NCI-H2029 treated with DMSO at 0.1 percent for 48 hours (cell line): ENCODE measurements around the gene CREBL2.
"Not testable (repeated sequence)": the region's sequence is repeated elsewhere in the genome, so short reads cannot be mapped to it uniquely, and the experiment has no call there.

Experiments used
- DNase-seq: peaks from one replicate; lab custom pipeline; 2025; lab: John Stamatoyannopoulos, UW

Gene CREBL2, protein sequence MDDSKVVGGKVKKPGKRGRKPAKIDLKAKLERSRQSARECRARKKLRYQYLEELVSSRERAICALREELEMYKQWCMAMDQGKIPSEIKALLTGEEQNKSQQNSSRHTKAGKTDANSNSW

DNA sequence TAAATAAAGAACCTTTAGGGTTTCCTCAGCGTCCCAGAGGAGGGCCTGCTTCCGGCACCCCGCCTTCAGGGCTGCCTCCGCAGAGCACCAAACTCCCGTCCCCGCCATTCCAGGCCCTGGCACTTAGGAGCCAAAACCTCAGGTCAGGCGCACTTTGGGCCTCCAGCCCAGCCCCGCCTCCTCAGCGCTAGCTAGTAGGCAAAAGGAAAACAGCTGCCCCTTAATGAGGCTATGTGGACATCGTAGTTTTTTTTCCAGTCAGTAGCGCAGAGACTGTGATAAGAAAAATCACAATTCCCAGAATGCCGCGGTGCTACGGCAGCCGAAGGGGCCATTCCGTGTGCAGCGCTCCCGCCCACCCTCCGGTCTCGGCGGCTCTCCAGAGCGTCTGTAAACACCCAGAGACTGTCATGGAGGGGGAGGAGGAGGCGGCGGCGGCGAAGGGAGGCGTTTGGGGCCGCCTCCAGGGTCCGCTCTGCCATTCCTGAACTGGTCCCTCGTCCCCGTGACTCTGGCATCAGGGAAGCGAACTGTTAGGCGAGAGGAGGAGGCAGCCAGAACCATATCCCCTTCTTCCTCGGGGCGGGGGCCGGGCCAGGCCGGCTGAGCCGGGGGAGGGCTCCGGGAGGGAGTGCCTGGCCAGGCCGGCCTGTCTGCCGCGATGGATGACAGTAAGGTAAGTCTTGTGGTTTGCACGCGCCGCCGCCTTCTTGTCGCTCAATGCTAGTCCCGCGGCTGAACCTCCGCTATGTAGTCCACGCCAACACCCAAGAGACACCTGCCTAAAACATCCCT, at the start of gene CREBL2:
CREBL2 (plus strand) TSS at position 365 of the 795 bp plus-strand sequence; CDS start at position 662, 297 bp downstream.
- DNase-seq = peak; percentile 94

GRCh38 chr12:12562016-12562483, 49.6 kb upstream of the CREBL2 start:
- no peak for DNase-seq

DNA sequence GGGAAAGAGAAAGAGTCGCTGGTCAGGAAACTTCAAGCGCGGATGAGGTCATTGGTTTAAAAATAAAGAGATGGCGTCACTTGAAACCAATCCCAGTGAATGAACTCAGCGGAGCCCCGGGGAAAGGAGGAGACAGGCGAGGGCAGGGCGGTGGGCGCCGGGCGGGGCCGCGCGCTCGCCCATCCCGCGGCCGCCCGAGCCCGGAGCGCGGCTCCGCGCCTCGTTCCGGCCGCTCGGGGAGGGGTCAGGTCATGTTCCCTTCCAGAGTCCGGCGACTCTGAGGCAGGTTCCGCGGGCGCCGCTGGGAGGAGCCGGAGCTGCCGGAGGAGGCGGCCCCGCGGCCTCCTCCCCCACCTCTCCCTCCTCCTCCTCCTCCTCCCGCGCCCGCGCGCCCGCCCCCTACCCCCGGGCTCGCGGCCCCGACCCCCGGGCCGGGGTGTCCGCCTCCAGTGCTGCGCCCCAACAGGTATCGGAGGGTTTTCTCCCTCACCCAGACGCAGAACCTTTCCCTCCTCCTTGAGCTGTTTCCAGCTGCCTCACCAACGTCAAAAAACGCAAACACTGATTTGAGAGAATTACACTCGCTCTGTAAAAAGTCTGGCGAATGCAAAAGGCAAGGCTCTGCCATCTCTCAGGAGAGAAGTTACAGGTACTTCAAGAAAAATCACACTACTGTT, 49.0 kb upstream of the CREBL2 start, which contains the start of gene DUSP16:
DUSP16 (minus strand) TSS at position 279 of the 677 bp plus-strand sequence. CDS start 41,765 bp downstream, outside the sequence.
- peak; percentile 84 for DNase-seq

DNA sequence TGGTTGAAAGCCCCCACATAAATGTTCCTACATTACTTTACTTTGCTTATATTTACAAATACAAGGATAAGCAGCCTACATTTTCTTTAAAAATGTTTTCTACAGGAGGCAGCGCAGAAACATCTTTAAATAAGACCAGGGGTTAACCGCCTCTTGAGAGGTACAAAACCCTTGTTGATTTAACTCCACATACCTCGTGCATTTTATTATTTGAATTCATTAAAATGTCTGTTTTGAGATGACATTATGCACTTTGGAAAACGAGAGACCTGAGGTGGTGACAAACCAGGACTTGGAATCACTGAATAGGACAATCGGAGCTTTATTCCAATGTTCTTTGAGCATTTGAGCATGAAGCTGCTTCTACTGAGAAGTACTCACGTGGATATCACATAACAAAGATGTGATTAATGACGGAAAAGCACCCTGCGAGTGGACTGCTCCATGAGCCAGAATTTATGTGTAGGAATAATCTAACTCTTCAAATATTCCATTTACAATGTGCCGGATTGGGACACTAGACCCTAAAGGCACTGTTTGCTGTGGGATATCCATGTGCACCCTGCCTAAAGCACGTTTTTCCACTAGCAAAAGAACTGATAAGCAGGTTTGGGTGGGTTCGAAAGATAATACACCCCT, 48.3 kb upstream of the CREBL2 start:
- no peak for DNase-seq

DNA sequence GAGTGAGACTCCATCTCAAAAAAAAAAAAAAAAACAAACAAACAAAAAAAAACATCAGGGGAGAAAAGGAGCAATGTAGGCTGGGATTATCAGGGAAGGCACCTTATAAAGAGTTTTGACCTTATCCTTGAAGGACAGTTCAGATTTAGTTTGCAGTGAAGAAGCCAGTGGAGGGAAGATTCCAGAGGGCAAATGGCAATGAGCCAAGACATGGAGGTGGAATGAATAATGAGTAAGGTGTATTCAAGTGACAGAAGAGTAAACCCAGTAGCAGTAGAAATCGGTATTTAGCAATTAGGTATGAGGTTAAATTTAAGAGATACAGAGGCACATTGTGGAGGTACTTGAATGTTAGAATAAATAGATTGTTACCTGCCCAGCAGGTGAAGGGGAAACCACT, 46.8 kb upstream of the CREBL2 start:
- DNase-seq = no peak

DNA sequence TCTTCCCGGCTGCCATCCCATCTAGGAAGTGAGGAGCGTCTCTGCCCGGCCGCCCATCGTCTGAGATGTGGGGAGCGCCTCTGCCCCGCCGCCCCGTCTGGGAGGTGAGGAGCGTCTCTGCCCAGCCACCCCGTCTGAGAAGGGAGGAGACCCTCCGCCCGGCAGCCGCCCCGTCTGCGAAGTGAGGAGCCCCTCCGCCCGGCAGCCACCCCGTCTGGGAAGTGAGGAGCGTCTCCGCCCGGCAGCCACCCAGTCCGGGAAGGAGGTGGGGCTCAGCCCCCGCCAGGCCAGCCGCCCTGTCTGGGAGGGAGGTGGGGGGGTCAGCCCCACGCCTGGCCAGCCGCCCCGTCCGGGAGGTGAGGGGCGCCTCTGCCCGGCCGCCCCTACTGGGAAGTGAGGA, 45.7 kb upstream of the CREBL2 start:
- not testable (repeated sequence) for DNase-seq

GRCh38 chr12:12572659-12573058, 39.0 kb upstream of the CREBL2 start:
- no peak for DNase-seq

GRCh38 chr12:12577786-12578185, 33.9 kb upstream of the CREBL2 start:
- no peak for DNase-seq

DNA sequence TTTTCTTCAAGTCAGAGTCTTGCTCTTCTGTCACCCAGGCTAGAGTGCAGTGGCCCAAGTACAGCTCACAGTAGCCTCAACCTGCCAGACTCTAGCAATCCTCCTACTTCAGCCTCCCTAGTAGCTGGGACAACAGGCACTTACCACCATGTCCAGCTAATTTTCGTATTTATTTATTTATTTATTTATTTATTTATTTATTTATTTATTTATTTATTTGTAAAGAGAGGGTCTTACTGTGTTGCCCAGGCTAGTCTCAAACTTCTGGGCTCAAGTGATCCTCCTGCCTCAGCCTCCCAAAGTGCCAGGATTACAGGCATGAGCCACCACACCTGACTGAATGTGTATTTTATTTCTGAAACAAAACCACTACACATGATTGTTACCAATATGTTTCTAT, 31.0 kb upstream of the CREBL2 start:
- DNase-seq = not testable (repeated sequence)

DNA sequence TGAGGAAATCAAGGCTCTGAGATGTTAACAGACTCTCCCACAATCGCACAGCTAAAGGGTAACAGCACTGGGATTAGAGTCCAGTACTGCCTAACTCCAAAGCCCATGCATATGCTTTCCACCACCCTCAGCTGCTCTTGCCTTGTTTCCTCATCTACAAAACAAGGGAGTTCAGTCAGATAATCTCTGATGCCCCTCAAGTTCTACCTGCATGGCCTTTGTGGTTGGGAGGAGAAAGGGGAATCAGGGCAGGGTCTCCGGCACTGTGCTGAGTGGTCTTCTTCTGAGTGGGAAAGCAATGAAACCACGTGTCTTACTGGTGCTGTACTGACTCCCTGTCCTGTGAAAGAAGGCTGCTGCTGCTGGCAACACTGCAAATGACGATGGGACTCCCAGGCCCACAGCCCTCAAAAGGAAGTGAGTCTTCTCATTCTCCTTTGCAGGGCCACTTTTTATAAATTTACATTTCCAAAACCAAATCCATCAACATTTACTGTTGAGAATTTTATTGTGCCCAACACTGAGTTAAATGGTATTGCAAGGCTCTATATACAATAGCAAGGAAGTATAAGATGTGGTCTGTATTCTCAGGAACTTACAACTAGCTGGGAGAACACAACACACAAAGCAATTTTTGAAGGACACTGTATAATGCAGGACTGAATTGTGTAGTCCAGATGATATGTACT, 29.3 kb upstream of the CREBL2 start:
- DNase-seq = no peak

GRCh38 chr12:12582895-12583303, 28.8 kb upstream of the CREBL2 start:
- no peak for DNase-seq

- DNase-seq = no peak
Measured at GRCh38 chr12:12583510-12584178, 28.0 kb upstream of the CREBL2 start.

GRCh38 chr12:12585115-12585863, 26.4 kb upstream of the CREBL2 start:
- no peak for DNase-seq

DNA sequence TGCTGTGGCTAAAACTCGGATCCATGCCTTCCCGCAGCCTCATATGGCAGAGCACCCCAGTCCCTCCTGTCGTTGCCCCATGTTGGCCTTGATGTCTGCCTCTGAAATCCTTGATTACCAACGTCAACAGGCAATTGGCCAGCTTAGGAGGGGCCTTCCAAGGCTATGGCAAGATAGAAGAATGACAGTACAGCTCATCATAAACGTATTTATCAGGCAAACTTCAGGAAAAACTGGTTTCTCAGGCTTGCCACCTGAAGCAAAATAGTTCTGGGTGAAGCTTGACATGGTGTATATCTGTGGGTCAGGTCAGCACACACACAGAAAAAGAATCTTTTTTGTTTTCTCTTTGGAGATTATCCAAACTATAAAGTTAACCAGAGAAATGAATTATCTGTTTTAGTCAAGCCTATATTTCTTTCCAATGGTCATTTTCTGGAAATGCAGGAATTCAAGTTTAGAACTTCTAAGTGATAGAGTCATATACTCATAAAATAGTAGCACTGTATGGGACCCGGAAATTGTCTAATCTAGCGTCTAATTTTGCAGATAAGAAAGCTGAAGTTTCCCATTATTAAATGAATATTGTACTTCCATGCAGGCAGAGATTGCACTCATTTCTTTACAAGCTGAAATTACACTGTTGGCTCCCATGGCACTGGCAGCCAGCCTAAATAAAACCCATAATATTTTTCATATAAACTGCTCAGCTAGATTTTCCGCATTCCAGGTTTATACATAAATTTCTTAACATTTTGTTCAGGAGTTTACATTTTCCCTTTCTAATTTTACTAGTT, 24.6 kb upstream of the CREBL2 start:
- DNase-seq = no peak

DNA sequence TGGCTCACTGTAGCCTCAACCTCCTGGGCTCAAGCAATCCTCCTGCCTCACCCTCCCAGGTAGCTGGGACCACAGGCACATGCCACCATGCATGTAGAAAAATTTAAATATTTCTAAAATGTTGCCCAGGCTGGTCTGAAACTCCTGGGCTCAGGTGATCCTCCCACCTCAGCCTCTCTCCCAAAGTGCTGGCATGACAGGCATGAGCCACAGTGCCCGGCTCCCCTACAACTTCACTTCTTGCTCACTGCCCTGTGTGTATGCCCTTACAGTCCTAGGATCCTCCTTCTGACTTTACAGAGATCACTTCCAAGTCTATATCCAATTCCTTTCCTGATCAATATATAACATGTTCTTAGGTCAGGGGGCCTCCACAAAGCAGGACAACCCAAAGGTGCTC, 23.8 kb upstream of the CREBL2 start:
- DNase-seq = no peak

- not testable (repeated sequence) for DNase-seq
Measured at GRCh38 chr12:12588436-12588835, 23.2 kb upstream of the CREBL2 start.

DNA sequence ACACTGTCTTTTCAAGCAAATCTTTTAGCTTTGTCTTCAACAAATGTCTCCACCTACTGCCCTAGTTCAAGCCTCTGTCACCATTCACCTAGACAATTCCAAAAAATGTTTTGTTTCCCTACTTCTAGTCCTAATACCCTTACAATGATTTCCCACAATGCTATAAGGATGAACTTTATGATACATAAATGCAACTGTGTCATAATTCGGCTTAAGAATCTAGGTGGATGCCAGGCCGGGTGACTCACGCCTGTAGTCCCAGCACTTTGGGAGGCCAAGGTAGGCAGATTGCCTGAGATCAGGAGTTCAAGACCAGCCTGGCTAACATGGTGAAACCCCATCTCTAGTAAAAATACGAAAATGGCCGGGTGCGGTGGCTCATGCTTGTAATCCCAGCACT, 20.7 kb upstream of the CREBL2 start:
- DNase-seq = no peak

GRCh38 chr12:12592930-12593329, 18.7 kb upstream of the CREBL2 start:
- DNase-seq = no peak

DNA sequence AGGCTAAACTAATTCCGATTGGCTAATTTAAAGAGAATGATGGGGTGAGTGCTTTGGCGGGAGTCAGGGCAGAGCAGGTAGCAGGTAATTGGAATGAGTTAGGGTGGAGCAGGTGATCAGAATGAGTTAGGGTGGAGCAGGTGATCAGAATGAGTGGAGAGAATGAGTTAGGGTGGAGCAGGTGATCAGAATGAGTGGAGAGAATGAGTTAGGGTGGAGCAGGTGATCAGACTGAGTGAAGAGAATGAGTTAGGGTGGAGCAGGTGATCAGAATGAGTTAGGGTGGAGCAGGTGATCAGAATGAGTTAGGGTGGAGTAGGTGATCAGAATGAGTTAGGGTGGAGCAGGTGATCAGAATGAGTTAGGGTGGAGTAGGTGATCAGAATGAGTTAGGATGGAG, 15.7 kb upstream of the CREBL2 start:
- not testable (repeated sequence) for DNase-seq

GRCh38 chr12:12596598-12596997, 15.1 kb upstream of the CREBL2 start:
- DNase-seq = not testable (repeated sequence)
